Activated T-helper 1 cell treated with Interleukin-2 at 50 U/mL for 16 hours (primary cell): ENCODE data around the gene MTHFS.

Source experiments
- DNase-seq: peaks from one replicate; pipeline ENCODE4 v3.0.0-alpha.2; 2020; ENCODE audit warnings: low read depth

MTHFS gene

DNA sequence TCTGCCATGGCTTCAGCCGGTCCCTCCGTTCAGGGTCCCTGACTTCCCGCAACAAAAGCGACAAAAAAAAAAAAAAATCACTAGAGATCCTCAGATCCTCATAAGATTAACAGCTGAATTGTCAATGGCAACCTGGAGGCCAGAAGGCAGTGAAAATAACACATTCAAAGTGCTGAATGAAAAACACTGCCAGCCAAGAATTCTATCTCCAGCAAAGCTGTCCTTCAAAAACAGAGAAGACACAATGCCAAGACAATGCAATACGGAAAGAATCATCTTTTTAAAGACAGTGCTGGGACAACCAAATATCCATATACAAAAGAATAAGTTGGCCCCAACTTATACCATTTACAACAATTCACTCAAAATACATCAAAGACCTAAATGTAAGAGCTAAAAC lies 21.6 kb downstream of the MTHFS start:
- no peak for DNase-seq

DNA sequence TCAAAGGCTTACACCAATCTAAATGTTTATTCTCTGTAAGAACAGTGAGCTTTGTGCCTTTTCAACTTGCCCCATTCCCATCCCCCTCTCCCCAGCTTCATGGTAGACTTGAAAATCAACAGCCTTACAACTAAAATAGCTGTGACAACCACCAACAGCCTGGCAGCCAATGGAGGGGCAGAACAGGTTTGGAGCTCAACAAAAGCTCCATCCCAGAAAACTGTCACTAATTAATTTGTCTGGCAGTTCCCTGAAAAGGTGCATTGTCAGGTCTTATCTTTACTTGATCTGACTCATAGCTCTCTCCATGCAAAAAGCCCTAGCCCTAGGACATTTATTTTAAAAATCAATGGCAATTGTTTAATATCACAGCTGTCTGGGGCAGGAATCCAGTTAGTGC lies 22.6 kb downstream of the MTHFS start:
- DNase-seq, result no peak

DNA sequence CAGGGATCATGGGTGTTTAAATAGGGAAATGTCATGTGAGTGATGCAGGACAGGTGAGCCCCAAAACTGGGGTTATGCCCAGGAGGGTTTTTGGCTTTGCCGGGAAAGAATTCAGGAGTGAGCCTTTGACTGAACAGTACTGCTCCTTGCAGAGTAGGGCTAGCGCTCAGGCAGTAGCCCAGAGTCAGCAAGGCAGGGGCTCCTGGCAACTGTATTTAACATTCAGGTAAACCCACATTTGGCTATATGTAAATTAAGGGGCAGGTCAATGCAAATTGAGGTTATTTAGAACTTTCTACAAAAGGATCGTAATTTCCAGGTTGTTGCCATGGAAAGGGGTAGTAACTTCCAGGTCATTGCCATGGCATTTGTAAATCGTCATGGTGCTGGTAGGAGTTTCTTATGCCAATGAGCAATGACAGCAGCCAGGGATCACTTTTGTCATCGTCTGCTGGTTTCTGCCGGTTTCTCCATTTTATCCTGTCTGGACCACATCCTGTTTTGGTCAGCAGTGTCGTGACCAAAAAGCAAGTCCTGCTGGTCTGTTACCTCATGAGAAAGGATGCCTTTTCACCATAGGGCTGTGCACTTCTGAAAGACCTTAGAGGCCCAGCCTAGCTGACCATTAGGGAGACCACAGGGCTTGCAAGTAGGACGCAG lies 24.3 kb downstream of the MTHFS start:
- DNase-seq, result peak; percentile 19

DNA sequence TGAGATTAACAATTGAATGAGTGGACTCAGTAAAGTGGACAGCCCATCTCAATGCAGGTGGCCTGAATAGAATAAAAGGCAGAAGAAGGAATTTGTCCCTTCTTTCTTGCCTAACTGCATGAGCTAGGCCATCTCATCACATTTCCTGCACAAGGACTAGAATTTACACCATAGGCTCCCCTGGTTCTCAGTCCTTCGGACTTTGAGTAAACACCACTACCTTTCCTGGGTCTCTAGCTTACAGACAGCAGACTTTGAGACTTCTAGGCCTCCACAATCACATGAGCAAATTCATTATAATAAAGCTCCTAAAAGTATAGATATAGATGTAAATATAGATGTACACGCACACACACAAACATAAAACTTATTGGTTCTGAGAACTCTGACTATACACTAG lies 28.3 kb downstream of the MTHFS start:
- no peak for DNase-seq

DNA sequence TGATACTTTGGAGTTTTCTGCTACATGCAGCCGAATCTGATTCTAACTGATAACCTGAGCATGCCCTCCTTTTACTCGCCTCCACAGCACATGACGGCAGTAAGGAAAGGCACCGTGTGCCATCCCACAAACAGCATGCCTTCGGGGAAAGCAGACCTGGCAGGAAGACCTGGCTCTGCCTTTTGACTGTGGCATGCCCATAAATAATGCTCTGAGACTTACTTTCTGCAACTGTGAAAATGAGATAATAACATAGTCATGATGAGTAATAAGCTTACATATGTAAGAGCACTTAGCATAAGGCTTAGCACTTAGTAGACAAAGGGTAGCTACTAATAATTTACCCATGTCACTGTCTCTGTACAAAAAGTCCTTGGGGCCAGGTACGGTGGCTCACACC lies 32.9 kb downstream of the MTHFS start:
- no peak for DNase-seq

DNA sequence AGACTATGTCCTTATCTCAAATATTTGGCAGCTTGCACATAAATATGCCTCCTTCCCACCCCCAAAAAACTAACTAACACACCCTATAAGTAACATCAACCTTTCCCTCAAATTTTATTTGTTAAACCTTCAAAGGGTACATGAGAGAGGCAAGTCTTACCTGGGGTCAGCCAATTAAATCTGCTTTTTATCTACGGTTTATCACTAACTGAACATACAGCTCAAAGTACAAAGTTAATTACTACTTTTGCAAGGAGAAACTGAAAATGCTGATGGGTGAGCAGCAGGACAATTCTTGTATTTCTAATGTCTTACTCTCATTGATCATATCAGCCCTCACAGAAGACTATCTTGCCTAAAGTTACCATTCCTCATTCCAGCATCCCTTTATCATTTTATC lies 34.6 kb downstream of the MTHFS start:
- no peak for DNase-seq

DNA sequence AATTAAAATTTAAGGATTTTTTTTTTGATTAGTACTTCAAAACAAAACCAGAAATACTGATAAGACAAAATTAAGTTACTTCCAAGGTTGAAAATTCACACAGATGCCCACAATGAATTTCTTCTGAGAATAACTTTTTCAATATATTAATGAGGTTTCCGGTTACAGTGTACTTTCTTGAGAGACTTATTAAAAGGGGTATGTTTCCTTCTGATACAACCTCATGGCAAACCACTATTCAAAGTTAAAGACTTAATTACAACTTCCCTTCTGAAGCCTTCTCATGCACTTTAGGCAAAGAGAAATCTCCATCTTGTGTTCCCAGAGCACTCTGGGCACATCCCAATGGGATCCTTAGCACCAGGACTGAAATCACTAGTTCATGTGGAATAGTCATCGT lies 36.2 kb downstream of the MTHFS start:
- no peak for DNase-seq

DNA sequence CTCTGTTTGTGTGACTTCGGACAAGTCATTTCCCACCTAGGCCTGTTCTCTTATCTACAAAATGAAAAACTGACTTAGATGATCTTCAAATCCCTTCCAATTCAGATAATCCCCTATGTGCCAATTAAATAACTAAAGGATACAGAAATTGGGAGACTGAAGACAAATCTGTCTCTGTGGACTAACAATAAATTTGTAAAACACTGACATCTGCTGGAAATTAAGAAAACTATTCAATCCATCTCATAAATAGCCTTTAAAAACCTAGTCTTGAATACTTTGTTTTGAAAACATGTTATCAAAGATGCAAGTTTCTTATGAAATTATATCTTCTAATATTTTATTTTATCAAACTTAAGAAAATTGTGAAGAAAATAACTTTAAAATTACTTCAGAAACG lies 38.3 kb downstream of the MTHFS start:
- no peak for DNase-seq

DNA sequence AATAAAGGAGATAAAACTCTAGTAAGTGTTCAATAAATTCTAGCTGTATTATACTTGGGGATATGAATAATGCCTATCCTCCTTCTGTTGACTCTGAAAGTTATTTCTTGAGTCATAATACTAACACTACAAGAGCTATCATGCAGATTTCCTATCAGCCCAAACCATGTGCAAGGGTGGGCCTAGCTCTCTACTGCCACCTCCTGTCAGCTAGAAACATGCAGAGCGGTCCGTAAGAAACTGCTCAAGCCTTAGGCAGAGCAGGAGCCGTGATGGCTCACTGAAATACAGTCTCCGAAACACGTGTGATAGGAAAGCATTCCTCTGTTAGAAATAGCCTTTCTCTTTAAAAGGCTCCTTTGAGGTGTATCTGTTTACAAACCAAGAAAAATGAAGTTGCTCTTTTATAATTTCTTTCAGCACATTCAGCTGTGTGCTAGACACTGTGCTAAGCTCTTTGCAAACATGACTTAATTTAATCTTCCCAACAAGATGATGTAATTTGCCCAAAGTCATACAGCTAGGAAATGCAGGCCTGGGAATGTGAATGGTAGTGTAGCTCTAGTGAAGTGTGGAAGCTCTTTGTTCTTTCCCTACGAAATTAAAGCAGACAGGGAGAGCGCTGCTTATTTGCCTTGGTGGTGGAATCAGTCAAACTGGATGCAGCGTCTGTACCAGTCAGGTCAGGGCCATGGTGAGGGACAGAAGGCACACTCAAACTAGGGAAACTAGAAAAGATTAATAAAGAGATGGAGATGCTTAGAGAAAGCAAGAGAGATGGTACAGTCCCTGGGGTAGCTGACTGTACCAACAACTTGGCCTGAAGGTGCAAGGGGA lies 43.1 kb downstream of the MTHFS start:
- peak; percentile 13 for DNase-seq

DNA sequence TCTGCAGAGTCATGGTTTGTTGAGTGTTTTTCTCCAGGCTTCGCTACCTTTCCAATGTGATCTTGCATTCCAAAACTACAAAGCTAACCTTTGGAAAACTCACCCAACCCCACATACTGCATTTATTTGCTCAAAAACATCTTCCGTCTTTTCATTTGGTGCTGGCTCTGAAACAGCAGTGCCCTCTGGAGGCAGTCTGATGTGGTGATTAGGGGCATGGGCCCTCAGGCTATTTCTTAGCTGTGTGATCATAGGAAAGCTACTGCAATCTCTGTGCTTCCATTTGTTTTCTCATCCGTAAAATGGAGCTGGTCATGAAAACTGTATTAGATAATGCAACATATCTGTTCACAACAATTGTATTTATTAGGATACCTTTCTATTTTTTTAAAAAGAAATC lies 47.0 kb downstream of the MTHFS start:
- no peak for DNase-seq

DNA sequence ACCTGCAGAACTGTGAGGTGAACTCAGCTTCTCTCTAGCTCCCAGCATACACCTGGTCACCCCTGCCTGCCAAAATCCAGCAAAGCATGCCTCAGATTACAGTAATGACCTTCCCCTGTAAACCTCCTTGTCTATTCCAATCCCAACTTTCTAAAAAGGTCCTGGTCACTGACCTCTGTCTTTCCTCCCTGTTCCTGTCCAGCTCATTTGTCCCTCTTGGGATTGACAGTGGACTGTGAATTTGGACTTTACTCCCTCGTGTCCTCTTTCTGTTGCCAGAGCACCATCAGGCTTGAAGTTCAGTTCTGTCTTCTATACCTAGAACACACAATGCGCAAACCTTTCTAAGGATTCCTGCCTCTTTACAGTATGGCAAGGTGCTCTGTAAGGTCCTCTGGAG lies 50.3 kb downstream of the MTHFS start:
- DNase-seq, result no peak

DNA sequence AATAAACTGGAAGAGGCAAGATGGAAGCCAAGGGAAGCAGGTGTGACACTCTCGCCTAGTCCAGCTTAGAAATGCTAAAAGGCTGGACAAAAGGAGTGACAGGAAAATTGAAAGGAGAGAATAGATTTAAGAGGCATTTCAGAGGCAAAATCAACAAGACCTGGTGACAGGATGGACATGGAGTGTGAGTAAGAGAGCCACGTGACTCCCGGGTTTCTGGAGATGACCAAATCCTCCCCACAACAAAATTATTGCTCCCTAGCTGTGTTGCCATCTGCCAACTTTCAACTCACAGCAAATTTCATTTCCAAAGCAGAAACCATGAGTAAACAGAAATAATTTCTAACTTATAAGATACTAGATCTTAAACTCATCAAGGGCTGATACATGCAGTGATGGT lies 52.6 kb downstream of the MTHFS start:
- no peak for DNase-seq

DNA sequence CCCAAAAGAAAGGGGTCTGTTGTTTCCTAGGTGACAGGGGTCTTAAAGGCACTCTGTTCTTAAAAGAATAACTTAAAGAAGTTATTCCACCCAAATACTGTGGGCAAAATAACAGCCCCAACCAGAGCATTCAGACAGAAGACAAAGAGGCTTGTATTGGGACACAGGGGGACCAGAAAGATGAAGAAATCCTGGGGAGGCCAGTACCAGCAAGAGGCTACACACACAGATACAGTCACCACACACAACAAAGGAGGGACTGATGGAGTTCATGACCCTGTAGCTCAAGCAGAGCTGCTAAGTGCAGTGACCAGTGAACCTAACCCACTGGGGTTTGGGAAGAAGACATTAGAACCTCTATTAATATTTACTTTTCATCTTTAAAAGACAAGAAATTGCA lies 59.0 kb downstream of the MTHFS start:
- DNase-seq, result no peak

DNA sequence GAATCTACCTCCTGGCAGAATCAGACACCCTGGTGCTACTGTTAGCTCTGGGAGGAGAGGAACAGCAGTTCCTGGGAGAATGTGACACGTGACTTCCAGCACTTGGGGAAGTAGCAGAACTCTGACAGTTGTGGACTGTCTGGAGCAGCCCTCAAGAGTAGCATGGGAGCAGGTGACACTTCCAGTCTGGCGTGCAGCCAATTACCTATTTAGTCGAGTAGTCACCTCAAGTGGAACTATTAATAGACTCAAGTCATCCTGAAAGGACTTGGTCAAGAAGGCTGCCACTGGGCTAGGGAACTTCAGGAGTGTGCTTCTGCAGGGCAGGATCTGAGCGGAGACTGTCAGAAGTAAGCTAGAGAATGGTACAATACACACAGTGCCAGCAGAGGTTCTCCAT lies 62.3 kb downstream of the MTHFS start:
- DNase-seq, result no peak

DNA sequence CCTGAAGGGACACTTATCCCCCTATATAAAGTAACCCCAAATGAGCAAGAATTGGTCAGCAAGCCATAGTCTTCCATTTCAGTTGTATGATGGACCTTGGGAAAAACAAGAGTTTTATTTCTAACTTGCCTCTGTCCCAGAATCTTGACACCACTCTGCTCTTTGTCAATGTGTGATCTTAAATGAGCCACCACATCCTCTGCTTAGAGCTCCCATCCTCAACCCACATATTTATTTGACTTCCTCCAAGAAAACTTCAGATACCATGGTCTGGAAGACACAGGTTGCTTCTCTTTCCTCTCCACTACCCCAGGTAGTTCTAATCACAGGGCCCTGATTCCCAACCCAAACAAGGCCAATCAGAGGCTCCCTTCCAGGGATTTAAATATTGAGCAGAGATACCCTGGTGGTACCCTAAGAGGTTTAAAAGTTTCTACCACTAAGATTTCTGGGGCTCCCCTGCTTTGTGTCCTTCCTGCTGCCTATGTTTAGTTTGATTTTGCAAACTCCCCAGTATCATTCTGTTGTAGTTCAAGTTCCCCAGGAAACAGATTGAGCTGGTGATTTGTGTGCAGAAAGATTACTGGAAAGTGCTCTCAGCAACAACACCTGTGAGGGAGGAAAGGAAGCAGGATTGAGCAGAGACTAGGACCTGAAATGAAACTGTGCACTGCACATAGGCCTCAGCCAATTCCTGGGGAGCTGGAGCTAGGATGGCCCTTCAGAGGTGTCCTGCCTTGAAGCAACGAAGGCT lies 64.3 kb downstream of the MTHFS start:
- no peak for DNase-seq

DNA sequence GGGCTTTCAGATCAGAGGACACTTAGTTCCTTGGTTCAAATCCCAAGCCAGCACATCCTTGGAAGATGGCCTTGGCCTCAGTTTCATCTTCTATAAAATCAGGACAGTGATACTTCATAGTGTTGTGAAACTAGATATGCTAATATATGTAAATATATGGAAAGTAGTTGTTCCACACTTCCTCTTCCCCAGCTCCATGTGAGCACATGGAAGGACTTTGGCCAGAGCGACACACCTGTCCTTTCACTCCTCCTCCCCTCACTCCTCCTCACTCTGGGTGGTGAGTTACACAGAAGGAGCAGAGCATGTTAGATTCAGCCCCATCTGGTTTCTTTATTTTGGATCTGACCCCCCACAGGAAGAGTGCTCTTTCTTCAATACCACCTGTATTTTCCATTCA lies 65.2 kb downstream of the MTHFS start:
- DNase-seq, result no peak

DNA sequence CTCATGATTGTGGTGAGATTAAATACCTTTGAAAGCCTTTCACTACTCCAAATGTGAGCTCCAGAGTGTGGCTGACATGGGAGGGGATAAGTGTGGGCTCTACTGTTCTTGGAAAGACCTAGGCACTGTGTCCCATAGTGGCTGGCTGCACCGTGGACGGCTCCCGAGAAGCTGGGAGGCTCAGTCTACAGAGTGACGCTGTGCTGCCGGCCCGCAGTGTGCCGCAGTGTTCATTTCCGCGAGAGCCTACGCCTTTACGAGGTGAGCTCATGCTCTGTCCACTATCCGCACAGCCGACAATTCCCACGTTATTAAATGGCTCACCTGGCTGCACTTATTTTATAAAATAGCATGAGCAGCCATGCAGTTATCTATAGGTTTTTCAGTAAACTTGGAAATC lies 66.9 kb downstream of the MTHFS start:
- no peak for DNase-seq

DNA sequence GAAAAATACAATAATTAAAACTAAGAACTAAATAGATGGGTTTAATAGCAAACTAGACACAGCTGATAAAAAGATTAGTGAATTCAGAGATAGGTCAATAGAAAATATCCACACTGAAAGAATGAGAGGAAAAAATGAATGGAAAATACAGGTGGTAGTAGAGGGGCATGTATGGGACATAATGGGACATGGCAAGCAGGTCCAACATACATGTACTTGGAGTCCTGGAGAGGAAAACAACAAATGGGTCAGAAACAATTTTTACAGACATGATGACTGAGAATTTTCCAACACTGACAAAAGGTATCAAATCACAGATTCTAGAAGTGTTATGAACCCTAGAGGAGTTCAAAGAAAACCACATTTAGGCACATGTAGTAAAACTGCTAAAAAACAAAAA lies 68.4 kb downstream of the MTHFS start:
- no peak for DNase-seq

DNA sequence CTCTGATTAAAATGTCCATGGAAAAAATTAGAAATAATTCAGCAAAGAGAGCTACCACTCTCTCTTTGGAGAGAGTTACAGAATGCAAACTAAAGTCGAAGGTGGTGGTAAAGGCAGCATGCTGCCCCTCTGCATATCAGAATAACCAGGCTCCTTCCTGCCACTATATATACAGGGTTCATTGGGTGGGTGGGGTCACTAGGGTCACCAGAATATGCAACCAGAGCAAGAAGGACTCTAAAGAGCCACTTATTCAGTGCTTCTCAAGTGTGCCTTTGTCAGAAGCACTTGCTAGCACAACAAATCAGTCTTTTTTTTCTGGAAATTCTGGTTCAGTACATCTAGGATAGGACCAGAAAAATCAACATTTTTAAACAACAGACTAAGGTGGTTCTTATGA lies 70.0 kb downstream of the MTHFS start:
- no peak for DNase-seq

DNA sequence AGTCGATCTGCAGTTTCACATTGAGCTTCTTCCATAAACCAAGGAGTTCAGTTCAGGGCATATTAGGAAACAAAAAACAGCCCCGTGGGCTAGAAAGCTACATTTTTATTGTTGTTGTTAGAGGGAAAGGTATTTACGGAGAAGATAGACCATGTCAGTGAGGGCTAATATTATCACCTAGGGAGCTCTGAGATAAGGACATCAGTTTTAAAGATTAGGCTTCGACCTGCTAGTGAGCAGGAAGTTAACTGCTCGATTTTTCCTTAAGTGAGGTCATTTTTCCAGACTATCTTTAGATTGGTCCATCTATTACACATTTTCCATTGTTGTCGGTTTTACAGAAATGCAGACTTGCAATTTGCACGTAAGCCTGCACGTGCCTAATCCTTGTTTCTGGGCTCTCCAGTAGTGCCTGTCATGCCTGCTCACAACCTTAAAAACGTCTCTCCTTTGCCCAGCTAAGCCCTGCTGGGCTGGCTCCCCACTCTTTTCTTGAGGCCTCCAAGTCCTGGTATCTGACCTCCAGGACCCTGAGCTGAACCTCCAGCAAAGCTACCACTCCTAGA lies 72.6 kb downstream of the MTHFS start:
- no peak for DNase-seq

DNA sequence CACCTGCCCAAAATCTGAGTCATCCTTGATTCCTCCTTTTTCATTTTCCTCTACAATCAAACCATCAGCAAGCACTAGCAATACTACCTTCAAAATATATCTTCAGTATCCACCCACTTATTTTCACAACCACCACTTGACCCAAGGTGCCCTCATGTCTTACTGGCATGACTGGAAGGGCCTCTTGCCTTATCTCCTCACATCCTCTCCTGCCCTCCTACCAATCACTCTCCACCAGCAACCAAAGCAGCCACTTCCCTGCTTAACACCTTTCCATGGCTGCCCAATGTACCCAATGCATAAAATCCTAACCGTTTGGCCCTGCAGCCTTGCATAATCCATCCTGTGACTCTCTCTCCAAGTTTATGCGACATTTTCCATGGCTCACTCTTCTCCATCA lies 76.0 kb downstream of the MTHFS start:
- DNase-seq, result no peak

DNA sequence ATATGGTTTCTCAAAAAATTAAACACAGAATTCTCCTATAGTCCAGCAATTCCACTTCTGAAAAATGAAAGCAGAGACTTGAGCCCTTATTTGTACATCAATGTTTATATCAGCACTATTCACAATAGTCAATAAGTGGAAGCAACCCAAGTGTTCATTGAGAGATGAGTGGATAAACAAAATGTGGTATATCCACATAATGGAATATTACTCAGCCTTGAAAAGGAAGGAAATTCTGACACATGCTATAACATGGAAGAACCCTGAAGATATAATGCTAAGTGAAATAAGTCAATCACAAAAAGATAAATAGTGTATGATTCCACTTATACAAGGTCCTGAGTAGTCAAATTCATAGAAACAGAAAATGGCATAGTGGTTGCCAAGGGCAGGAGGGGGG lies 76.6 kb downstream of the MTHFS start:
- DNase-seq, result no peak

DNA sequence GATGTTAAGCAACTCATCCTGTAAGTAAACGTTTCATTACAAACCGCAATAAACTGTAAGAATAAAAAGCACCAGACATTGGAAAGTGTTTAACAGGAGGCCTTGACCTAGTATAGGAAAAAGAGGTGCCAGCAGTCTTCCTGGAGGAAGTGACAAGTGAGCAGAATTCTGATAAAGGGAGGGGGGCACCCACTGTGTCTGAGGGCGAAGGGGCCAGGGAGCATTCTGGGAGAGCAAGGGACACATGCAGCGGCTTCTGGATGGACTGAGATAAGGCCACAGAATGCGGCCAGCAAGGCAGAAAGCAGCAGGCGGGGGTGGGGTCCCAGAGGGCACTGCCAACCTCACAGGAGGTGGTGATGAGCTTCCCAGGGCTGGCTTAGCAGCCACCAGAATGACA lies 80.2 kb downstream of the MTHFS start:
- DNase-seq, result no peak
